ENCODE measurements around the gene KRTAP5-5. TPM values are rescaled to one million over a fixed set of nuclear protein-coding genes. Genes with fewer than 3 reads are reported as not detected.
"Not testable (repeated sequence)": the region's sequence is repeated elsewhere in the genome, so short reads cannot be mapped to it uniquely, and the experiment has no call there.

KRTAP5-5 gene
- total RNA-seq, 2 donors from 2014 or later: not detected

DNA sequence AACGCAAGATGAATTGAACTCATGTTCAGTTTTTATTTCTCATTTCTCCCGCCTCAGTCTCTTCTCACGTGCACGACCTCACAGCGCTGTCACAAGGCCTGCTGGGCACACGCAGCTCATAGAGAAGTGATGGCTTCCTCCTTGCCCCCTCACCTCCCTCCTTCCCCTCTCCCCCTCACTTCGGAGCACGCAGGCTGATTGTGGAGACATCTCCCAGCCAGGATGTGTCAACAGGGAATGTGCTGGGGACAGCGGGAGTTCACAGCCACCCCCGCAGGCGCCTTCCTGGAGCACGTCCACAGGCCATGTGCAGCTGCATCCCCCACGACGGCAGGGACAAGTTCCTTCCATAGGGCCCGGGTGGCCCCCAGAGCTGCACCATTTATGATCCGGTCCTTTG lies 38.3 kb downstream of the KRTAP5-5 start:
- Histone ChIP-seq H3K36me3 (replicated peaks in 1 of 2; ENCODE audit: insufficient read depth in 1 of 2, low read depth in 2 of 2) (no peaks in the 10 kb centered on the region), H3K4me1 (no peaks in the 10 kb centered on the region), H3K9me3 (no peaks in the 10 kb centered on the region), H3K27ac (no peak overlapping the region), H3K27me3 (no peaks in the 10 kb centered on the region), H3K4me3 (no peak overlapping the region)
- DNase-seq (no peak), ATAC-seq (peak; percentile 9)
- 37 to 56% methylated on average over 8 to 16 of the region's 16 CpGs for WGBS, 2 donors
- TF ChIP-seq, protein P1, sequence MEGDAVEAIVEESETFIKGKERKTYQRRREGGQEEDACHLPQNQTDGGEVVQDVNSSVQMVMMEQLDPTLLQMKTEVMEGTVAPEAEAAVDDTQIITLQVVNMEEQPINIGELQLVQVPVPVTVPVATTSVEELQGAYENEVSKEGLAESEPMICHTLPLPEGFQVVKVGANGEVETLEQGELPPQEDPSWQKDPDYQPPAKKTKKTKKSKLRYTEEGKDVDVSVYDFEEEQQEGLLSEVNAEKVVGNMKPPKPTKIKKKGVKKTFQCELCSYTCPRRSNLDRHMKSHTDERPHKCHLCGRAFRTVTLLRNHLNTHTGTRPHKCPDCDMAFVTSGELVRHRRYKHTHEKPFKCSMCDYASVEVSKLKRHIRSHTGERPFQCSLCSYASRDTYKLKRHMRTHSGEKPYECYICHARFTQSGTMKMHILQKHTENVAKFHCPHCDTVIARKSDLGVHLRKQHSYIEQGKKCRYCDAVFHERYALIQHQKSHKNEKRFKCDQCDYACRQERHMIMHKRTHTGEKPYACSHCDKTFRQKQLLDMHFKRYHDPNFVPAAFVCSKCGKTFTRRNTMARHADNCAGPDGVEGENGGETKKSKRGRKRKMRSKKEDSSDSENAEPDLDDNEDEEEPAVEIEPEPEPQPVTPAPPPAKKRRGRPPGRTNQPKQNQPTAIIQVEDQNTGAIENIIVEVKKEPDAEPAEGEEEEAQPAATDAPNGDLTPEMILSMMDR (IDR thresholded peaks at IDR 0.05): no peak
- no peak for TF ChIP-seq POLR2A (IDR thresholded peaks at IDR 0.05)
- intact Hi-C loops (cut with DNase I): no loop called here

DNA sequence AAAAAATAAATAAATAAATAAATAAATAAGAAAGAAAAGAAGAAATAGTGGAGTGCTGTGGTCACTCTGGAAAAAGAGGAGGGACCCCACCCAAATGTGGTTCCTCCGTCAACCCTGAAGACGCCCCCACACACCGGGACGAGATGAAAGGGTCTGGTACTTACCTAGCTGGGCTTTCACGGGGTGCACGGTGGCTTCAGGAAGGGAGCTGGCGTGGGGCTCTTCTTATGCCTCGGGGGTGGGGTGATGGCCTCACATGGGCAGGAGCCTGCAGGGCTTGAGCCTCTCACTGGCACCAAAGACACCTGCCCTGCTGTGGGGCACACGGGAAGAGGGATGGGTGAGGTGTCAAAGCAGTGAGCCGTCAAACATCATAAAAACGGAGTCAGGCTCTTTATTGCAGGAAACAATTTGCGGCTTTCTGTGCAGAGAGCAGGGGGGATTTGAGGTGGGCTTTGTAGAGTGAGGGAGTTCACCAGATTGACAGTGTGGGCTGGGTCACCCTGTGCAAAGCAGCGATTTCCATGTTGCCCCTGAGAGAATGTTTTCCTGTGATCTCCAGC lies 39.4 kb downstream of the KRTAP5-5 start:
- H3K4me3 ChIP-seq: no peak overlapping the region
- no peaks in the 10 kb centered on the region for H3K36me3 ChIP-seq (replicated peaks in 1 of 2; ENCODE audit: insufficient read depth in 1 of 2, low read depth in 2 of 2)
- TF ChIP-seq, protein P1 (IDR thresholded peaks at IDR 0.05): no peak
- TF ChIP-seq POLR2A (IDR thresholded peaks at IDR 0.05): no peak
- ATAC-seq (no peak), DNase-seq (no peak)
- no peaks in the 10 kb centered on the region for H3K27me3 ChIP-seq
- H3K9me3 ChIP-seq: no peaks in the 10 kb centered on the region
- intact Hi-C loops (cut with DNase I): no loop called here
- WGBS, 2 donors: 59 to 64% methylated on average over 11 to 13 of the region's 13 CpGs
- H3K27ac ChIP-seq: no peak overlapping the region
- peaks cover 2% of the 10 kb centered on the region for H3K4me1 ChIP-seq

DNA sequence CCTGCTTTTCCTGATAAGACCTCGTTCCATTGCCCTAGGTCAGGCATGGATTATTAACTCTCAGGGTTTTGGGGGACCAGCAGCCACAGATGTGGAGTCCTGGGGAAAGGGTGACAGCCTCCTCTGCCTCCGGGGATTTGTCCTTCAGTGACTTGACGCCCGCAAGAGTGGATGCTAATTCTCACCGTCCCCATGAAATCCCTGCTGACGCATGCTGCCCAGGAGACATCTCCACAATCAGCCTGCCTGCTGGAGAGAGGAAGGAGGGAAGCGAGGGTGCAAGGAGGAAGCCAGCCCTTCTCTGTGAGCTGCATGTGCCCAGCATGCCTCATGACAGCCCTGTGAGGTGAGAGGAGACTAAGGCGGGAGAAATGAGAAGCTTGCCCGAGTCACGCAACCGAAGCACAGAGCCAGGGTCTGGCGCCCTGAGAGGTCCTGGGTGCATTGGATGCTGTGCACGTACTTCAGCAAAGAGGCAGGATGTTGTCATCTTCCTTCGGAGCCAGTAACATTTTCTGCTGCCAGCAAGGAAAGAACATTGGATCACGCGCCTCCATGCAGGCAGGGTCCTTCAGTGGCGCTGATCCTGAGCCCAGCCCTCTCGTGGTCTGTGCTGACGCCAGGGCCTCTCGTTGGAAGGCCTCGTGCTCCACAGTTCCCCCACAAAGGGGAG lies 40.1 kb downstream of the KRTAP5-5 start:
- WGBS, 2 donors: 58 to 60% methylated on average over 19 to 20 of the region's 21 CpGs

DNA sequence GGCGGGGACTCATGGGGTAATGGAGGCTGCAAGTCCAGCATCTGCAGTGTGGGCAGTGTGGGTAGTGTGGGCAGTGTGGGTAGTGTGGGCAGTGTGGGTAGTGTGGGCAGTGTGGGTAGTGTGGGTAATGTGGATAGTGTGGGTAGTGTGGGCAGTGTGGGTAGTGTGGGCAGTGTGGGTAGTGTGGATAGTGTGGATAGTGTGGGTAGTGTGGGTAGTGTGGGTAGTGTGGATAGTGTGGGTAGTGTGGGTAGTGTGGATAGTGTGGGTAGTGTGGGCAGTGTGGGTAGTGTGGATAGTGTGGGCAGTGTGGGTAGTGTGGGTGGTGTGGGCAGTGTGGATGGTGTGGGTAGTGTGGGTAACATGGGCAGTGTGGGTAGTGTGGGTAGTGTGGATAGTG lies 40.9 kb downstream of the KRTAP5-5 start:
- intact Hi-C loops (cut with DNase I); H3K27ac ChIP-seq; H3K4me1 ChIP-seq; H3K27me3 ChIP-seq; H3K4me3 ChIP-seq; DNase-seq; ATAC-seq; H3K36me3 ChIP-seq (replicated peaks in 1 of 2; ENCODE audit: insufficient read depth in 1 of 2, low read depth in 2 of 2); H3K9me3 ChIP-seq: not testable (repeated sequence)
- 82 to 92% methylated on average over 1 of the region's 1 CpG for WGBS, 2 donors

More for the DNA sequence above, 40.1 kb downstream of the KRTAP5-5 start:
- no peak for TF ChIP-seq POLR2A (IDR thresholded peaks at IDR 0.05)
- TF ChIP-seq, protein P1 (IDR thresholded peaks at IDR 0.05): no peak
- DNase-seq (no peak), ATAC-seq (no peak)
- Histone ChIP-seq H3K36me3 (replicated peaks in 1 of 2; ENCODE audit: insufficient read depth in 1 of 2, low read depth in 2 of 2) (no peaks in the 10 kb centered on the region), H3K4me1 (peaks cover 6% of the 10 kb centered on the region), H3K27me3 (no peaks in the 10 kb centered on the region), H3K4me3 (no peak overlapping the region), H3K27ac (no peak overlapping the region), H3K9me3 (no peaks in the 10 kb centered on the region)
- intact Hi-C loops (cut with DNase I): no loop called here

DNA sequence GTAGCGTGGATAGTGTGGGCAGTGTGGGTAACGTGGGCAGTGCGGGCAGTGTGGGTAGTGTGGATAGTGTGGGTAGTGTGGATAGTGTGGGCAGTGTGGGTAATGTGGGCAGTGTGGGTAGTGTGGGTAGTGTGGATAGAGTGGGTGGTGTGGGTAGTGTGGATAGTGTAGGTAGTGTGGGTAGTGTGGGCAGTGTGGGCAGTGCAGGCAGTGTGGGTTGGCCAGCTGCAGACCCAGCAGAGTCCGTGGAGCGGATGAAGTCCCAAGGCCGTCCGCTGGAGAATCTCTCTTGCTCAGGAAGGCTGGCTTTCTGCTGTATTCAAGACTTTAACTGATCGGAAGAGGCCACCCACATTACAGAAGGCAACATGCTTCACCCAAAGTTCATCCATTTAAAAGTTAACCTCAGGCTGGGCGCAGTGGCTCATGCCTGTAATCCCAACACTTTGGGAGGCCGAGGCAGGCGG lies 41.4 kb downstream of the KRTAP5-5 start:
- DNase-seq: no peak
- no peak overlapping the region for H3K27ac ChIP-seq
- intact Hi-C loops (cut with DNase I): no loop called here
- peaks cover 6% of the 10 kb centered on the region for H3K4me1 ChIP-seq
- WGBS, 2 donors: 73 to 75% methylated on average over 9 to 11 of the region's 11 CpGs
- no peaks in the 10 kb centered on the region for H3K27me3 ChIP-seq
- no peaks in the 10 kb centered on the region for H3K36me3 ChIP-seq (replicated peaks in 1 of 2; ENCODE audit: insufficient read depth in 1 of 2, low read depth in 2 of 2)
- no peak overlapping the region for H3K4me3 ChIP-seq
- ATAC-seq: no peak
- TF ChIP-seq, protein P1 (IDR thresholded peaks at IDR 0.05): no peak
- TF ChIP-seq POLR2A (IDR thresholded peaks at IDR 0.05): no peak
- H3K9me3 ChIP-seq: no peaks in the 10 kb centered on the region

Data from body of pancreas (tissue), 4 donors.